G401.6 (cell line): Measurements from ENCODE around the gene WDR59.
"Not testable (repeated sequence)": the region's sequence is repeated elsewhere in the genome, so short reads cannot be mapped to it uniquely, and the experiment has no call there.

Experiments
- FAIRE-seq: peaks from 2 replicates; lab custom pipeline; 2012; peaks lifted over from hg19 to GRCh38; lab: Jason Lieb, UNC

The WDR59 gene

DNA sequence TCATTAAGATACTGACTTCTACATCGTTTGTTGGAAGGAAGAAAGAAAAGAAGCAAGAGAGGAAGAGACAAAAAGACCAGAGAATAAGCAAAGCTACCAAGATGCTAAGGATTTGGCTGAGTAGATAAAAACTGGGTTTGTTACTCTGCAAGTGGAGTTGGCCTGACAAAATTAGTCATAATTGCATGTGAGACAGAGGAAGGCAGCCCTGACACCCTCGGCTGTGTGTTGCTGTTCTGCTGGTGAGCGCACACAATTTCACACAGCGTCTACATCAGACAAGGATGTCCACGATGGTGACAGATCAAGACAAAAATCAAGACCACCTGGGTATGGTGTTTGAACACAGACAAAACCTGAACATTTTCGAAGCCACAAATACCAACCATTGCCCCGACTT lies 134.9 kb downstream of the WDR59 start:
- FAIRE-seq, result no peak

GRCh38 chr16:74847202-74847601 lies 137.7 kb downstream of the WDR59 start:
- no peak for FAIRE-seq

- FAIRE-seq, result no peak
These were observed 138.2 kb downstream of the WDR59 start for GRCh38 chr16:74846714-74847113.

DNA sequence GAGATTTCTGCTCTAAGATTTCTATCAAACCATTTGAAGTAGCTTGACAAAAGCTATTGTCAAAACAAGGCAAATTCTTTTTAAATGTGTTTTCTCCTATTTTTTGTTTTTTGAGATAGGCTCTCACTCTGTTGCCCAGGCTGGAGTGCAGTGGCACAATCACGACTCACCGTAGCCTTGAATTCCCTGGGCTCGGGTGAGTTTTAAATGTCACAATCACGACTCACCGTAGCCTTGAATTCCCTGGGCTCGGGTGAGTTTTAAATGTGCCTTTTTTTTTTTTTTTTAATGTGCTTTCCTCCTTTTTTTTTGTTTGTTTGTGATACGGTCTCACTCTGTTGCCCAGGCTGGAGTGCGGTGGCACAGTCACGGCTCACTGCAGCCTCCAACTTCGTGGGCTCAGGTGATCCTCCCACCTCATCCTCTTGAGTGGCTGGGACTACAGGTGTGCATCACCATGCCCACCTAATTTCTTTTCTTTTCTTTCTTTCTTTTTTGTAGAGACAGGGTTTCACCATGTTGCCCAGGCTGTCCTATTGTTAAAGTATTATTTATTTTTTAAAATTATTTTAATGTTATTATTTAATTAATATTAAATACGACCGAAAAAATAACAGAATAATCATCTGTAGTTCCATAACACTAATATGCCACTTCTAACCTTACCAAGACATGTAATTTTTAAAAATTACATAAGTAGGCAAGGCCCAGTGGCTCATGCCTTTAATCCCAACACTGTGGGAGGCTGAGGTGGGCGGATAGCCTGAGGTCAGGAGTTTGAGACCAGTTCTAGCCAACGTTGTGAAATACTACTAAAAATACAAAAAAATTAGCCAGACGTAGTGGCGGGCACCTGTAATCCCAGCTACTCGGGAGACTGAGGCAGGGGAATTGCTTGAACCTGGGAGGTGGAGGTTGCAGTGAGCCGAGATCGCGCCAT lies 140.6 kb downstream of the WDR59 start:
- FAIRE-seq, result no peak

GRCh38 chr16:74843381-74844035 lies 141.4 kb downstream of the WDR59 start:
- not testable (repeated sequence) for FAIRE-seq

GRCh38 chr16:74842413-74842812 lies 142.5 kb downstream of the WDR59 start:
- FAIRE-seq, result no peak

DNA sequence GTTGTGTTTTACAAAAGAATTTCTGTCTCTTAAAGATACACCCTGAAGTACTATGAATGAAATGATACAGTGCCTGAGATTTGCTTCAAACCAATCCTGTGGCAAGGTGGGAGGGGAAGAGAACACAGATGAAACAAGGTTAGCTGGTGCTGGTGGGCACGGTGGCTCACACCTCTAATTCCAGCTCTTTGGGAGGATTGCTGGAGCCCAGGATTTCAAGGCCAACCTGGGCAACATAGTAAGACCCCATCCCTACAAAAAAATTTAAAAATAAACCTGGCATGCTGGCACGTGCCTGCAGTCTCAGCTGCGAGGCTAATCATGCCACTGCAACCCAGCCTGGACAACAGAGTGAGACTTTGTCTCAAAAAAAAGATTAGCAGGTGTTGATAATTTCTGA lies 143.0 kb downstream of the WDR59 start:
- no peak for FAIRE-seq

DNA sequence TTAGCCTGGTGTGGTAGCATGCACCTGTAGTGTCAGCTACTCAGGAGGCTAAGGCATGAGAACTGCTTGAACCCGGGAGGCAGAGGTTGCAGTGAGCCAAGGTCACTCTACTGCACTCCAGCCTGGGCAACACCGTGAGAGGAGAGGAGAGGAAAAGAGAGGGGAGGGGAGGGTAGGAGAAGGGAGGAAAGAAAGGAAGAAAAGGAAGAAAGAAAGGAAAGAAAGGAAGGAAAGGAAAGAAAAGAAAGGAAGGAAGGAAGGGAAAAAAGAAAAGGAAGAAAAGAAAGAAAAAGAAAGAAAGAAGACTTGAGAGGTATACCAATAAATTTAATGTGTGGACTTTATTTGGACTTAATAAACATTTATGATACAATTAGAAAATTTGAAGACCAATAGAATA lies 143.5 kb downstream of the WDR59 start:
- no peak for FAIRE-seq

GRCh38 chr16:74837056-74837455 lies 147.9 kb downstream of the WDR59 start:
- no peak for FAIRE-seq

DNA sequence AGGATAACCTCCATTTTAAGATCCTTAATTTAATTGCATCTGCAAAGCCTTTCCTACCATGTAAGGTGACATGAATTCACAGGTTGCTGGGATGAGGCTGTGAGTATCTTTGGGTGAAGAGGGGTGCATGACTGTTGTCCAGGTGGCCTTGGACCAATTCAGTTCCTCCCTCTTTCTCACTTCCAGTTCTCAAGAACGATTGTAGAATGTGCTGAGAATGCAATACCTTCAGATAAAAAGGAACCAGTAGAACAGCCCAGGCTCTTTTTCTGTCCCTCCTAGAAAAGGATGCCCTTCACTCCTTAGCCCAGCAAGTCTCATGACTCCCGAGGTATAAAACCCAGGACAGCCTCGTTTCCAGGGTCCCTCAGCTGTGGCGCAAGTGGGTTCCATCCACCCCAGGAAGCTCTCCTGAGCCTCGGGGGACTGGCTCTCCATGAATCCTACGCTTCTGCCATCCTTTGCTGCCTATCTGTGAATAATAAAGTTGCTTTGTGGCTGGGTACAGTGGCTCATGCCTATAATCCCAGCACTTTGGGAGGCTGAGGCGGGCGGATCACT lies 148.7 kb downstream of the WDR59 start:
- no peak for FAIRE-seq

DNA sequence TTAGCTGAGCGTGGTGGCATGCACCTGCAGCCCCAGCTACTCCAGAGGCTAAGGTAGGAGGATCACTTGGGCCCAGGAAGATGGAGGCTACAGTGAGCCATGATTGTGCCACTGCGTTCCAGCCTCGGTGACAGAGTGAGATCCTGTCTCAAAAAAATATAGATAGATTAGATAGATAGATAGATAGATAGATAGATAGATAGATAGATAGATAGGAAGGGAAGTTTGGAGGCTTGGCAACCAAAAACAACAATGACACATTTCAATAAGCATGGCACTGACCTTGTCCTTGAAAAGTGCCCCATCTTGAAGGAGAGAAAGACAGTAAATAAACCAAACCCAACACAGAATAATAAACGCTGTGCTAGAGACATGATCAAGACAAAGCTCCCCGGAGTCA lies 152.7 kb downstream of the WDR59 start:
- no peak for FAIRE-seq

DNA sequence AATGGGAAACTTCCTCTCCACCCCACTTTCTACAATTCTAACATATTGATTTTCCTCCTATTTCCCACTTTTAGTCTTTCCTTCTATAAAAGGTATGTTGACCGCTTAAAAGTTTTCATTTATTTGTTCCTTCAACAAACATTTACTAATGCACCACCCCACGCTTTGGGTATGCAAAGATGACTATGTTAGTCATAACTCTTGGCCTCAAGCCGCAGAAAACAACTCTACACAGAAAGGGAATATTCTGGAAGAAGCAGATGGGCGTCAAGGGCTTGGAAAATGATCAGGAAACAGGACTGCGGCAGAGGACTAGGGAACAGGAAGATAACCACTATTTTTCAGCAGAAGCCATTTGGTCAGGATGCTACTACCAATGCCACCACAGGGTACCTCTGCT lies 153.5 kb downstream of the WDR59 start:
- FAIRE-seq, result no peak

GRCh38 chr16:74830648-74831047 lies 154.3 kb downstream of the WDR59 start:
- FAIRE-seq, result no peak

DNA sequence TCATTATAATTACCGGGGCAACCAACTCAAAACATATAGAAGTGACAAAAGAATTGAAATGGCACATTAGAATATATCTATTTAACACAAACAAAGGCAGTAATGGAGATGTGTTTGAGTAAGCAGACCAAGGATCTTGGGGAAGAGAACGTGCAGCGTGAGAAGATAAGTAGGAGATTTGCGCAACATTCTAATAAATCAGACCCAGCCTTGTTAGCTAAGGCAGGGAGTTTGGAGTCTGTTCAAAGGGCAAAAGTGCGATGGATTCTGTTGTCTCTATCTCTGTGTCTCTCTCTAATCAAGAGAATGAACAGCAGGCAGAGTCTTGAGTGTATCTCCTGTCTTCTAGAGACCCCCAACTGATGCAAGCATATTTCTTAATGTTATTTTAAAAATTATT lies 155.3 kb downstream of the WDR59 start:
- no peak for FAIRE-seq

- no peak for FAIRE-seq
These were observed 159.0 kb downstream of the WDR59 start for GRCh38 chr16:74825941-74826340.

DNA sequence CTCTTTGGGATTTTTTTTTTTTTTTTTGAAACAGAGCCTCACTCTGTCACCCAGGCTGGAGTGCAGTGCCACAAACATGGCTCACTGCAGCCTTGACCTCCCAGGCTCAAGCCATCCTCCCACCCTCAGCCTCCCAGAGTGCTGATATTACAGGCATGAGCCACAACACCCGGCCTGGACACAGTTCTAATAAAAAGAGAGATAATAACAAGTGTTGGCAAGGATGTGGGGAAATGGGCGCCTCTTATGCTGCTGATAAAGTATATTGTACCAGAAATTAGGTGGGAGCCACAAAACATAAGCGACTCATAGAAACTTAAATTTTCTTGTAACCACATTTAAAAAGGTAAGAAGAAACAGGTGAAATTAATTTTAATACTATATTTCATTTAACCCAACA lies 159.9 kb downstream of the WDR59 start:
- no peak for FAIRE-seq
